Keratinocyte (primary cell): ENCODE results near the gene TBC1D4.

Experiments
- CTCF ChIP-seq, 3 experiments: IDR thresholded peaks in 1 of 3; conservative IDR thresholded peaks in 1 of 3; optimal IDR thresholded peaks in 1 of 3; 2 replicates in 2 of 3; 3 replicates in 1 of 3; pipeline versions ENCODE3 to v1.5.1; 2011; ENCODE audit warnings: low read length in 3 of 3, mild to moderate bottlenecking in 3 of 3, moderate library complexity in 2 of 3, control low read depth in 1 of 3, inconsistent platforms in 1 of 3; ENCODE audit not compliant: insufficient read depth in 2 of 3; ENCODE audit errors: extremely low read depth in 1 of 3
- EZH2 ChIP-seq: IDR thresholded peaks from one replicate; pipeline ENCODE4 v1.6.1; 2012; ENCODE audit warnings: inconsistent platforms, mild to moderate bottlenecking, low read length, moderate library complexity

DNA sequence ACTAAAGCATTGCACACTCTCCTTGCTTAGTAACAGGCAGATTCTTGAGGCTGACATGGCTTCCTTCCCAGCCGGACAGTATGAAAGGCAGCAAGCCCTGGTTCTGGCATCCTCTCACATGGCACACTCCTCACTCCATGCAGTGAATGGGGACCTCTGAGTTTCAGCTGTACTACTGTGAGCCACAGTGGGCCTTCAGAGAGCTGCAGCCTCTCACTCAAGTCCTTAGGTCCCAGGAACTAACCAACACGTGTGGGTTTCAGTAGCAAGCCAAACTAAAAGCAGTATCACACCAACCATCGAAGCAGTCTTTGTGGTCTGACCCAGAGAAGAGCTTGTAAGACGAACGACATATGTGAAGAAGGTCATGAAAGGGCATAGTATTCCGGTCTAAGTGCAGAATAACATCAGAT lies 128.2 kb downstream of the TBC1D4 start:
- TF ChIP-seq CTCF (optimal IDR thresholded peaks at IDR 0.05 in 1 of 3, IDR thresholded peaks at IDR 0.05 in 1 of 3, conservative IDR thresholded peaks at IDR 0.05 in 1 of 3; ENCODE audit: extremely low read depth in 1 of 3, insufficient read depth in 2 of 3, low read length in 3 of 3) (no peak), EZH2 (no peak)
